ENCODE results near the gene ZNF784. TPM values are rescaled to one million over a fixed set of nuclear protein-coding genes. Genes with fewer than 3 reads are reported as not detected.

Gene ZNF784
- total and polyA plus RNA-seq, 2 of the 4 experiments (the other 2 are of a cell fraction) = 2.5 to 3.7 TPM

GRCh38 chr19:55656988-55657747 is 32.8 kb upstream of the ZNF784 start (continued):
- TF ChIP-seq CTCF (conservative IDR thresholded peaks at IDR 0.05; ENCODE audit: low read depth, low read length) (no peak), POLR2A (IDR thresholded peaks at IDR 0.05; ENCODE audit: low read depth, low read length) (no peak)

GRCh38 chr19:55656552-55656951 is 32.2 kb upstream of the ZNF784 start:
- POLR2A ChIA-PET (ENCODE audit: unreplicated experiment) = no interaction called here
- TF ChIP-seq POLR2A (IDR thresholded peaks at IDR 0.05; ENCODE audit: low read depth, low read length) (no peak), FOS (IDR thresholded peaks at IDR 0.05; ENCODE audit: low read depth, low read length) (no peak), MAZ (IDR thresholded peaks at IDR 0.05; ENCODE audit: borderline replicate concordance, low read depth, low read length) (no peak), RCOR1 (IDR thresholded peaks at IDR 0.05; ENCODE audit: insufficient replicate concordance, low read length) (no peak), CHD1 (IDR thresholded peaks at IDR 0.05; ENCODE audit: low read depth, low read length) (no peak), CTCF (conservative IDR thresholded peaks at IDR 0.05; ENCODE audit: low read depth, low read length) (no peak), BHLHE40 (IDR thresholded peaks at IDR 0.05; ENCODE audit: low read depth, low read length) (no peak), RFX5 (IDR thresholded peaks at IDR 0.05; ENCODE audit: low read depth, low read length) (no peak)
- TF ChIP-seq, protein P1, sequence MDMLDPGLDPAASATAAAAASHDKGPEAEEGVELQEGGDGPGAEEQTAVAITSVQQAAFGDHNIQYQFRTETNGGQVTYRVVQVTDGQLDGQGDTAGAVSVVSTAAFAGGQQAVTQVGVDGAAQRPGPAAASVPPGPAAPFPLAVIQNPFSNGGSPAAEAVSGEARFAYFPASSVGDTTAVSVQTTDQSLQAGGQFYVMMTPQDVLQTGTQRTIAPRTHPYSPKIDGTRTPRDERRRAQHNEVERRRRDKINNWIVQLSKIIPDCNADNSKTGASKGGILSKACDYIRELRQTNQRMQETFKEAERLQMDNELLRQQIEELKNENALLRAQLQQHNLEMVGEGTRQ (IDR thresholded peaks at IDR 0.05; ENCODE audit: low read depth, low read length) = no peak

More at GRCh38 chr19:55656552-55656951, 32.2 kb upstream of the ZNF784 start:
- CTCF ChIA-PET = interaction anchor here (1.3 kb wide), 1 partner anchor 15 kb away, joined by 5 read pairs; no protein-coding TSS in a partner anchor
- Histone ChIP-seq H2BK120ac (ENCODE audit: low read depth, low read length) (no peak overlapping the region), H4K8ac (ENCODE audit: low read depth in 2 of 2, low read length in 2 of 2) (no peak overlapping the region), H2AK5ac (ENCODE audit: low read depth, low read length) (no peak overlapping the region), H3K27me3 (ENCODE audit: control insufficient read depth, insufficient read depth, low read length) (no peaks in the 10 kb centered on the region), H2BK15ac (ENCODE audit: low read depth, low read length) (no peak overlapping the region), H2AK9ac (replicated peaks; ENCODE audit: low read depth, low read length, poor library complexity) (no peak overlapping the region), H2BK5ac (ENCODE audit: low read depth, low read length, poor library complexity, severe bottlenecking) (no peak overlapping the region), H3K14ac (replicated peaks; ENCODE audit: low read depth, low read length) (no peak overlapping the region), H3K4me1 (ENCODE audit: control insufficient read depth, insufficient read depth, low read length) (peaks cover 10% of the 10 kb centered on the region), H4K91ac (ENCODE audit: insufficient read depth, low read depth, low read length) (no peak overlapping the region), H2BK20ac (ENCODE audit: low read depth, low read length) (no peak overlapping the region), H3K9me3 (ENCODE audit: control insufficient read depth, insufficient read depth, low read length) (no peaks in the 10 kb centered on the region), H2AFZ (replicated peaks; ENCODE audit: low read length, poor library complexity) (no peak overlapping the region), H4K5ac (ENCODE audit: low read depth, low read length) (no peak overlapping the region), H3K27ac (ENCODE audit: insufficient read depth, low read length) (no peak overlapping the region), H3K36me3 (ENCODE audit: control insufficient read depth, insufficient read depth, low read length) (peaks cover 27% of the 10 kb centered on the region), H3K23ac (ENCODE audit: low read depth, low read length) (peak overlapping the region; percentile 70), H3K4me3 (ENCODE audit: insufficient read depth, low read depth, low read length) (peak overlapping the region; percentile 79), H4K20me1 (ENCODE audit: insufficient read depth, low read length) (peaks cover 69% of the 10 kb centered on the region), H3K79me1 (ENCODE audit: low read depth in 1 of 2, low read length in 2 of 2) (peaks cover 0 to 23% of the 10 kb centered on the region in 2 experiments; a peak in 2 of 4 replicates), H3K9ac (ENCODE audit: low read depth, low read length) (peak overlapping the region; percentile 81), H3K4ac (ENCODE audit: low read depth, low read length) (no peak overlapping the region), H3K56ac (ENCODE audit: extremely low read depth, insufficient read depth, low read length) (no peak overlapping the region), H3K18ac (ENCODE audit: low read depth, low read length) (no peak overlapping the region), H3K4me2 (ENCODE audit: low read depth, low read length) (peak overlapping the region; percentile 92), H3K9me1 (ENCODE audit: insufficient read depth, low read length) (peaks cover 13% of the 10 kb centered on the region)
- in situ Hi-C loops (cut with MboI; ENCODE audit: low sequenced_read_pairs) = loop anchor here (25.0 kb wide), 2 partner anchors 1194 to 1519 kb away; partner anchors contain the start of genes CDC42EP5, CNOT3 and LENG9
- WGBS, 2 experiments (ENCODE audit: extremely low coverage in 2 of 2, insufficient read length in 1 of 2) = no CpG with 5 or more reads among the region's 7 CpGs
- no TSS peak for BruUV-seq (replicated peaks)
- ATAC-seq (ENCODE audit: low read depth) (no peak), DNase-seq (no peak)
- intact Hi-C loops (cut with micrococcal nuclease) = no loop called here
- dilution Hi-C loops (cut with HindIII; ENCODE audit: low sequenced_read_pairs, unreplicated experiment) = no loop called here

Measured in IMR-90 (cell line).